CD4-positive, alpha-beta memory T cell (primary cell): ENCODE results near the gene HIBADH. TPM values are rescaled to one million over a fixed set of nuclear protein-coding genes. Genes with fewer than 3 reads are reported as not detected.
"Not testable (repeated sequence)": the region's sequence is repeated elsewhere in the genome, so short reads cannot be mapped to it uniquely, and the experiment has no call there.

Experiments
- CTCF ChIA-PET: fragments of 350-600 bp; sonication (Branson Sonifier 250); formaldehyde crosslinking; loops from one replicate; lab custom pipeline; 2021; ENCODE audit warnings: inconsistent platforms; ENCODE audit not compliant: partially characterized antibody; lab: Charles Lee
- POLR2A ChIA-PET: fragments of 350-600 bp; sonication (Branson Sonifier 250); formaldehyde crosslinking; loops from one replicate; lab custom pipeline; 2021; ENCODE audit not compliant: partially characterized antibody; lab: Charles Lee
- DNase-seq, 5 donors: peaks; one replicate each; pipeline versions ENCODE4 v3.0.0 to v3.0.0-alpha.2; 2020 to 2022; ENCODE audit warnings: mixed read lengths in 1 of 5
- H3K27ac ChIP-seq: one replicate; pipeline ENCODE4 v1.7.0; 2013; ENCODE audit warnings: low read depth, low read length
- H3K27me3 ChIP-seq: 2 replicates; pipeline ENCODE4 v1.7.0; 2013; ENCODE audit warnings: mild to moderate bottlenecking, low read length, moderate library complexity; ENCODE audit not compliant: insufficient read depth
- H3K36me3 ChIP-seq: 2 replicates; pipeline ENCODE4 v1.7.0; 2013; ENCODE audit warnings: mild to moderate bottlenecking, low read length, moderate library complexity; ENCODE audit not compliant: insufficient read depth
- H3K4me1 ChIP-seq: 2 replicates; pipeline ENCODE4 v1.7.0; 2013; ENCODE audit warnings: mild to moderate bottlenecking, low read length, moderate library complexity; ENCODE audit not compliant: insufficient read depth
- H3K4me3 ChIP-seq, 2 donors: one replicate each; pipeline ENCODE4 v1.7.0; 2013; ENCODE audit warnings: low read length in 2 of 2, mild to moderate bottlenecking in 1 of 2
- H3K9me3 ChIP-seq, 2 donors: one replicate each; pipeline ENCODE4 v1.7.0; 2013; ENCODE audit warnings: low read length in 2 of 2, control low read depth in 1 of 2; ENCODE audit not compliant: control insufficient read depth in 1 of 2
- H3K27ac Mint-ChIP-seq, 7 donors: one replicate each; pipeline ENCODE4 v1.8.0; 2020 to 2021; ENCODE audit warnings: mixed read lengths in 7 of 7, mild to moderate bottlenecking in 6 of 7, inconsistent platforms in 3 of 7, moderate library complexity in 3 of 7
- H3K27me3 Mint-ChIP-seq, 2 donors: one replicate each; pipeline ENCODE4 v1.8.0; 2020 to 2021; ENCODE audit warnings: mixed read lengths in 2 of 2
- H3K36me3 Mint-ChIP-seq, 2 donors: one replicate each; pipeline ENCODE4 v1.8.0; 2020 to 2021; ENCODE audit warnings: mixed read lengths in 2 of 2, inconsistent platforms in 1 of 2, mild to moderate bottlenecking in 1 of 2
- H3K4me1 Mint-ChIP-seq, 4 donors: one replicate each; pipeline ENCODE4 v1.8.0; 2020 to 2021; ENCODE audit warnings: mixed read lengths in 4 of 4, mild to moderate bottlenecking in 1 of 4
- H3K4me3 Mint-ChIP-seq, 8 donors: one replicate each; pipeline ENCODE4 v1.8.0; 2020 to 2021; ENCODE audit warnings: mixed read lengths in 8 of 8, mild to moderate bottlenecking in 7 of 8, moderate library complexity in 6 of 8, inconsistent platforms in 3 of 8
- H3K9me3 Mint-ChIP-seq, 8 donors: one replicate each; pipeline ENCODE4 v1.8.0; 2020 to 2021; ENCODE audit warnings: mixed read lengths in 8 of 8, mild to moderate bottlenecking in 5 of 8, inconsistent platforms in 3 of 8, moderate library complexity in 1 of 8
- intact Hi-C: fragments of 100-400 bp; cut with micrococcal nuclease; formaldehyde crosslinking; loops from one replicate; pipeline ENCODE4 v1.15.1; 2023
- polyA plus RNA-seq, 2 donors: library from polyadenylated mRNA; unstranded; fragments of 300-500 nt; fragmentation: Illumina TruSeq; gene quantifications; one replicate each; pipeline ENCODE4 v1.2.3, GENCODE V29; 2021
- total RNA-seq, 2 experiments: library from RNA; stranded (reverse); gene quantifications; one replicate each; pipeline ENCODE4 v1.2.3, GENCODE V29; 2021

Gene HIBADH
- total and polyA plus RNA-seq, 4 experiments from 2014 or later: 13.6 to 51.3 (median 21.2) TPM

DNA sequence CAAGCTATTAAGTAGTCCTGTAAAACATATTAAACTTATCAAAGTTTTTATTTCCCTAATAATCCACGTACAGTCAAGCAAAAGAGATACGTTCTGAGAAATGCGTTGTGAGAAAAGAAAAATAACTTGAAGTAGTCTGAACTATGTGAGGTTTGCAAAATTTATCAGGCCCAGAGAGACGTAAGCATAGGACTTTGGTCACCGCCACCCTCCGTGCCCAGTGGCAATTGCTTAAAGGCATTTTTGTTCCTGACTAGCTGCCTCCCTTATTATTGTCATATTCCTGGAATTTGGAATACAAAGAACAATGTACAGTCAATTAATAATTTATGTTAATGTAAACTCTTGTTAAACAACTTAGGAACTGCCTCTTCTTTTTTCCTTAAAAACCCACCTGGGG is 22.8 kb downstream of the HIBADH start:
- CTCF ChIA-PET: interaction anchor here (2.2 kb wide), 1 partner anchor 135 kb away, joined by 5 read pairs; no protein-coding TSS in a partner anchor
- H3K27me3 ChIP-seq: no peaks in the 10 kb centered on the region
- Mint-ChIP-seq H3K27ac (peak overlapping the region in 1 of 7 donors; percentile 27), H3K9me3 (peaks cover 0 to 4% (median 0%) of the 10 kb centered on the region in 8 donors), H3K36me3 (peaks cover 18 to 24% of the 10 kb centered on the region in 2 donors), H3K4me3 (no peak overlapping the region), H3K4me1 (peaks cover 18 to 33% (median 29%) of the 10 kb centered on the region in 4 donors), H3K27me3 (no peaks in the 10 kb centered on the region)
- H3K4me1 ChIP-seq: peaks cover 19% of the 10 kb centered on the region
- no peak for DNase-seq
- POLR2A ChIA-PET: no interaction called here
- no peaks in the 10 kb centered on the region for H3K9me3 ChIP-seq
- no peak overlapping the region for H3K4me3 ChIP-seq
- H3K27ac ChIP-seq: no peak overlapping the region
- no peaks in the 10 kb centered on the region for H3K36me3 ChIP-seq
- intact Hi-C loops: loop anchor here (5.0 kb wide), 1 partner anchor 382 kb away; no protein-coding TSS in a partner anchor

- H3K27ac Mint-ChIP-seq, intact Hi-C loops, H3K4me3 Mint-ChIP-seq, H3K9me3 ChIP-seq, H3K4me3 ChIP-seq, H3K36me3 ChIP-seq, CTCF ChIA-PET, H3K27me3 ChIP-seq, H3K9me3 Mint-ChIP-seq, POLR2A ChIA-PET, H3K27ac ChIP-seq, H3K27me3 Mint-ChIP-seq, DNase-seq: not testable (repeated sequence)
- H3K4me1 Mint-ChIP-seq: peaks cover 15 to 33% (median 28%) of the 10 kb centered on the region in 4 donors
- H3K36me3 Mint-ChIP-seq: peaks cover 18 to 21% of the 10 kb centered on the region in 2 donors
- peaks cover 18% of the 10 kb centered on the region for H3K4me1 ChIP-seq
Measured at GRCh38 chr7:27639048-27639447, 23.6 kb downstream of the HIBADH start.

DNA sequence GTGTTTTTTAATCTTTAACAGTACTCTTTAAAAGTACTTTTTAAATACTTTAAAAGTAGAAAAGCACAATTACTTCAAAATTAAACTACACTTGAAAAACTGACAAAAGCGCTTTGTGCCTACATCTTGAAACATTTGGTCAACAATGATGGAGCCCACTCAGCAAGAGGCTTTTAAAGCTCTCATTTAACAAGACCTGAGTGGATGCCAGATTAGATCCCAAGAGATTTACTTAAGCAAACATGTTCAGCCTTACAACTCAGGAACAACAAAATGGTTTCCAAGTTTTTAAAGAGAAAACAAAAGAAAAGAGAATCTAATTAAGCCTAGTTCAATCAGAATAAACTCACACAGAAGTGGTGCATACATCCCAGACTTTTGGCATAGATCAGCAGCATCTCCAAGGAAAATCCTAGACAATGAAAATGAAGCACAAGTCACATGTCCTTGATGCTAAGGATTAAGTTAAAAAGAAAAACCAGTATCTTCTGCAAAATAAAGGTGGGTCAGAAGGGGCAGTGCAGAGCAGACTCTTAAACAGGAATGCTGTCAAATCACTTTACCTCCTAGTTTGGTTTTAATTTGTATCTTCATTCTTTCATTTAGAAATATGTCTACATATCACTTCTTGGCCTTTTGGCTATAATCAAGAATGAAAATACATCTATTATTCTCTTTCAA is 26.2 kb downstream of the HIBADH start:
- H3K27me3 ChIP-seq: no peaks in the 10 kb centered on the region
- H3K36me3 Mint-ChIP-seq: peaks cover 28 to 29% of the 10 kb centered on the region in 2 donors
- no peaks in the 10 kb centered on the region for H3K27me3 Mint-ChIP-seq
- POLR2A ChIA-PET: no interaction called here
- no peak overlapping the region for H3K27ac ChIP-seq
- H3K4me1 ChIP-seq: peaks cover 18% of the 10 kb centered on the region
- peak overlapping the region in 2 of 7 donors; percentile 15 to 52 for H3K27ac Mint-ChIP-seq
- DNase-seq: no peak
- H3K9me3 ChIP-seq: no peaks in the 10 kb centered on the region
- CTCF ChIA-PET: no interaction called here
- H3K4me3 Mint-ChIP-seq: no peak overlapping the region
- intact Hi-C loops: no loop called here
- H3K4me3 ChIP-seq: no peak overlapping the region
- H3K4me1 Mint-ChIP-seq: peaks cover 15 to 27% (median 25%) of the 10 kb centered on the region in 4 donors
- no peaks in the 10 kb centered on the region for H3K36me3 ChIP-seq
- peaks cover 0 to 4% (median 0%) of the 10 kb centered on the region in 8 donors for H3K9me3 Mint-ChIP-seq

DNA sequence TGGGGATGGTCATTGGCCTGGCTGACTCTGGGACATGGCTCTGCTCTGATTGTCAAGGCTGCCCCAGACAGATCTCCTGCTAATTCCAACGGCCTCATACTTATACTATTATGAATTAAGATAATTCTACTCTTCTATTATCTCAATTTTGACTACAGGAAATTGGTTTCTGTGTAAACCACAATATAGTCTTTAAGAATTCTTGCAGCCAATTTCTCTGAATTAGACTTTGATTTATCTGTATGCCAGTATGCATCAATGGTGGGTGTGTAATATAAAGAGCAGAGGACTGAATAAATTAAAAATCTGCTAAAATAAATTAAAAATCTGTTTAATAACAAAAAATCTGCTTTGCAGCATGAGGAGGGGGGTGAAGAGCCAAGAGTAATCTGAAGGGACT is 27.0 kb downstream of the HIBADH start:
- ChIA-PET CTCF (no interaction called here), POLR2A (no interaction called here)
- intact Hi-C loops: no loop called here
- H3K9me3 ChIP-seq: no peaks in the 10 kb centered on the region
- H3K4me1 ChIP-seq: peaks cover 18% of the 10 kb centered on the region
- Mint-ChIP-seq H3K36me3 (peaks cover 30 to 31% of the 10 kb centered on the region in 2 donors), H3K27ac (no peak overlapping the region), H3K4me3 (no peak overlapping the region), H3K27me3 (no peaks in the 10 kb centered on the region), H3K4me1 (peaks cover 15 to 27% (median 23%) of the 10 kb centered on the region in 4 donors), H3K9me3 (peaks cover 0 to 4% (median 0%) of the 10 kb centered on the region in 8 donors)
- H3K27me3 ChIP-seq: no peaks in the 10 kb centered on the region
- no peak overlapping the region for H3K27ac ChIP-seq
- no peak for DNase-seq
- H3K36me3 ChIP-seq: no peaks in the 10 kb centered on the region
- H3K4me3 ChIP-seq: no peak overlapping the region

DNA sequence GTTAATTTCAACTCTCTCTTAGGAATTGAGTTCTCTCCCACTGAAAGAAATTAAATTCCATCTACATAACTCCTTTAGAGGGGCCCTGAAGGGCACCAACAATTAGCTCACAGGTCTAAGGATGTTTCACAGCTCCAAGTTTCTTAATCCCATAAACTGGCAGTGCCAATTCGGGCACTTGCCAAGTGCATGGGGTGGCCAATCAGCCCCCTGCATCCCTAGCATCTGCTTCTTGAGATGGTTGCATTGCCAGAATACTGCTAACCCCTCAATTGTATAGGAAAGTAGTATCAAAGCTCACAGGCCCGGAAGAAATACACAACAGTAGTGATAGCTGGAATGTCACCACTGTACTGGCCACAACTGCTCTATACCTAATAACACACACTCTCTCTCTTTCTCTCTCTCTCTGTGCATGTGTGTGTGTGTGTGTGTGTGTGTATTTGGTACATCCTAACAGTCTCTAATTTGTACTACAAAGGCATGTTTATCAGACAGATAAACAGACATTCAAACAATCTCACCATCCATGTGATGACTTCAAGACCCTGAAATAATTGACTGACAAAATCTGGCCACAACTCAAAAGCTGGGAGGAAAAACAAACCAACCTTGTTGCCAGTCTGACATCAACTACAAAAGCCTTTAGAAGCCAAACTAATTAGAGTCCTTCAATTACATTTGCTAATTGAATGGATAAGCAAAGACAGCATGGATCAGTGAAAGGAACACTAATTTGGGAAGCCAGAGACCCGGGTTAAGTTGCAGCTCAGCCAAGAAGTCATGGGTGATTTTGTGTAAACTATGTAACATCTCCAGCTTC is 27.8 kb downstream of the HIBADH start:
- peaks cover 15 to 27% (median 23%) of the 10 kb centered on the region in 4 donors for H3K4me1 Mint-ChIP-seq
- peak overlapping the region in 1 of 7 donors; percentile 18 for H3K27ac Mint-ChIP-seq
- H3K9me3 ChIP-seq: no peaks in the 10 kb centered on the region
- ChIA-PET POLR2A (no interaction called here), CTCF (interaction anchor here (0.9 kb wide), 2 partner anchors 20 to 26 kb away, joined by 3 read pairs; no protein-coding TSS in a partner anchor)
- H3K4me1 ChIP-seq: peaks cover 18% of the 10 kb centered on the region
- no peaks in the 10 kb centered on the region for H3K27me3 ChIP-seq
- H3K4me3 ChIP-seq: no peak overlapping the region
- H3K27me3 Mint-ChIP-seq: no peaks in the 10 kb centered on the region
- no peak overlapping the region for H3K27ac ChIP-seq
- peaks cover 24 to 27% of the 10 kb centered on the region in 2 donors for H3K36me3 Mint-ChIP-seq
- DNase-seq: no peak
- H3K36me3 ChIP-seq: no peaks in the 10 kb centered on the region
- peaks cover 0 to 4% (median 0%) of the 10 kb centered on the region in 8 donors for H3K9me3 Mint-ChIP-seq
- H3K4me3 Mint-ChIP-seq: no peak overlapping the region
- intact Hi-C loops: no loop called here

GRCh38 chr7:27633062-27633461 is 29.6 kb downstream of the HIBADH start:
- no peak overlapping the region for H3K4me3 ChIP-seq
- no peak overlapping the region for H3K4me3 Mint-ChIP-seq
- H3K27me3 ChIP-seq: no peaks in the 10 kb centered on the region
- intact Hi-C loops: no loop called here
- ChIA-PET CTCF (no interaction called here), POLR2A (no interaction called here)
- no peaks in the 10 kb centered on the region for H3K27me3 Mint-ChIP-seq
- H3K27ac Mint-ChIP-seq: no peak overlapping the region
- H3K4me1 Mint-ChIP-seq: peaks cover 11 to 27% (median 20%) of the 10 kb centered on the region in 4 donors
- H3K9me3 Mint-ChIP-seq: no peaks in the 10 kb centered on the region
- no peak for DNase-seq
- no peaks in the 10 kb centered on the region for H3K36me3 ChIP-seq
- peaks cover 18% of the 10 kb centered on the region for H3K4me1 ChIP-seq
- H3K27ac ChIP-seq: no peak overlapping the region
- no peaks in the 10 kb centered on the region for H3K9me3 ChIP-seq
- H3K36me3 Mint-ChIP-seq: peaks cover 19 to 21% of the 10 kb centered on the region in 2 donors

DNA sequence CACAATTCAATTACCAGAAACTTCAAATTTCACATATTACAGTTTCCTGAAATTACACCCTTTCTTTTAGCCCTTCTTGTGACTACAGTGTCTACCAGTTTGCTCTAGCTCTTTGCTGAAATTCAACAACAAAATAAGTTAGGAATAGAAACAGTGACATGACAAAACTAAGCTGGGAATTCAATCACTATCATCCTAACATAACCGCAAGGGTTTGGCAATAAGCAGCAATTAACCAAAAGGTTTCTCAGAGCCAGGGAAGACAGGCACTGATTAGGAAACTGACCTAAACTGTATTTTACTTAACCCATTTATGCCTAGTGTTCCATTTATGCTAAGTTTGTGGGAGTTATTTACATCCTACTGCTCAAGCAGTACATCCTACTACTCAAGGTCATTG is 31.3 kb downstream of the HIBADH start:
- CTCF ChIA-PET: interaction anchor here (1.9 kb wide), 1 partner anchor 31 kb away, joined by 4 read pairs; the partner anchor contains the start of gene HIBADH
- Histone ChIP-seq H3K4me1 (peaks cover 14% of the 10 kb centered on the region), H3K27ac (no peak overlapping the region), H3K27me3 (no peaks in the 10 kb centered on the region), H3K4me3 (no peak overlapping the region), H3K9me3 (no peaks in the 10 kb centered on the region), H3K36me3 (no peaks in the 10 kb centered on the region)
- Mint-ChIP-seq H3K27ac (no peak overlapping the region), H3K36me3 (peaks cover 27% of the 10 kb centered on the region in 2 donors), H3K27me3 (no peaks in the 10 kb centered on the region), H3K4me3 (no peak overlapping the region), H3K9me3 (no peaks in the 10 kb centered on the region), H3K4me1 (peaks cover 9 to 16% (median 13%) of the 10 kb centered on the region in 4 donors)
- no peak for DNase-seq
- POLR2A ChIA-PET: no interaction called here
- intact Hi-C loops: no loop called here
